H1 (cell line): ENCODE results near the gene COL2A1. TPM values are rescaled to one million over a fixed set of nuclear protein-coding genes. Genes with fewer than 3 reads are reported as not detected.

ENCODE experiments used
- ATF2 ChIP-seq: IDR thresholded peaks from 2 replicates; pipeline ENCODE4 v1.6.1; 2012; ENCODE audit warnings: low read length, inconsistent platforms
- E2F6 ChIP-seq: IDR thresholded peaks from 2 replicates; pipeline ENCODE4 v1.6.1; 2012; ENCODE audit warnings: inconsistent platforms
- YY1 ChIP-seq: IDR thresholded peaks from 2 replicates; pipeline ENCODE4 v1.6.1; 2011; ENCODE audit warnings: low read depth, mild to moderate bottlenecking, low read length
- polyA plus RNA-seq, 7 experiments: library from polyadenylated mRNA; depleted of rRNA in 3 of 7; stranded (reverse) in 5 of 7; unstranded in 2 of 7; fragments of >200 nt in 5 of 7; fragments of 200-250 nt in 2 of 7; gene quantifications; 1 replicate in 5 of 7; 2 replicates in 1 of 7; 4 replicates in 1 of 7; pipeline versions ENCODE4 v1.2.1 to v1.2.3, GENCODE V29; 2011 to 2013; ENCODE audit warnings: missing spikeins in 2 of 7, mixed read lengths in 2 of 7
- total RNA-seq: library from RNA; stranded (reverse); fragmentation: NEBNext Ultra II Directional; extraction: Animal tissue kit (Norgen Biotek cat#: 25700); gene quantifications from 2 replicates; pipeline ENCODE4 v1.2.1, GENCODE V29; 2021

COL2A1 gene
- total and polyA plus RNA-seq, 2 of the 8 experiments (the other 6 are each of a cell fraction or from before 2014, with no cell fraction given): 4.2 to 14.6 TPM

DNA sequence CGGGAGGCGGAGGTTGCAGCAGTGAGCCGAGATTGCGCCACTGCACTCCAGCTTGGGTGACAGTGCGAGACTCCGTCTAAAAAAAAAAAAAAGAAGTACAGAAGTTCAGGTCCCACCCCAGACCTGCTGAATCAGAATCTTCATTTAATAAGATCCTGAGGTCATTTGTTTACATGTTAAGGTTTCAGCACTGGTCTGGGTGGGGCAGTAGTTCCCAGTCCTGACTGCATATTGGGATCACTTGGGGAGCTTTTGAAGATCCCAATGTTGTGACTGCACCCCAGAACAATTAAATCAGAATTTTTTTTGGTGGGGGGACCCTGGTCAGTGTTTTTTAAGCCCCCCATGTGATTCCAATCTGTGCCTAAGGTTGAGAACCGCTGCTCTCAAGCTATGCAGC, 11.7 kb upstream of the COL2A1 start (continued):
- TF ChIP-seq ATF2: no peak
- no peak for TF ChIP-seq E2F6
- no peak for TF ChIP-seq YY1
